Uterus (tissue), 4 donors: ENCODE data around the gene FNDC11. TPM values are rescaled to one million over a fixed set of nuclear protein-coding genes. Genes with fewer than 3 reads are reported as not detected.

Experiments used
- DNase-seq, 2 donors: peaks; one replicate each; pipeline ENCODE4 v3.0.0-alpha.2; 2019 to 2020
- H3K27ac ChIP-seq, 2 donors: fragments of 200-600 bp; sonication (generic); 1 replicate in 1 of 2; 2 replicates in 1 of 2; pipeline ENCODE4 v1.5.1; 2016 to 2018
- H3K27me3 ChIP-seq, 2 donors: fragments of 200-600 bp; sonication (generic); one replicate each; pipeline ENCODE4 v1.5.1; 2018 to 2019; ENCODE audit warnings: control low read depth in 1 of 2
- H3K36me3 ChIP-seq, 2 donors: fragments of 200-600 bp; sonication (generic); one replicate each; pipeline ENCODE4 v1.5.1; 2019; ENCODE audit warnings: control low read depth in 1 of 2
- H3K4me1 ChIP-seq, 2 donors: fragments of 200-600 bp; sonication (generic); one replicate each; pipeline ENCODE4 v1.5.1; 2018 to 2019; ENCODE audit warnings: control low read depth in 1 of 2
- H3K4me3 ChIP-seq, 2 donors: fragments of 200-600 bp; sonication (generic); 1 replicate in 1 of 2; 2 replicates in 1 of 2; pipeline ENCODE4 v1.5.1; 2018 to 2019; ENCODE audit warnings: mild to moderate bottlenecking in 1 of 2
- H3K9me3 ChIP-seq, 2 donors: fragments of 200-600 bp; sonication (generic); one replicate each; pipeline ENCODE4 v1.5.1; 2019; ENCODE audit warnings: control low read depth in 1 of 2
- POLR2A ChIP-seq, 2 donors: fragments of 450-650 bp; IDR thresholded peaks; one replicate each; pipeline ENCODE4 v1.6.1; 2016; ENCODE audit warnings: antibody characterized with exemption in 2 of 2, mild to moderate bottlenecking in 1 of 2, moderate library complexity in 1 of 2
- intact Hi-C: fragments of 100-400 bp; cut with DNase I; formaldehyde crosslinking; loops from one replicate; pipeline ENCODE4 v1.15.1; 2023; ENCODE audit warnings: low total_unique reads
- total RNA-seq, 4 donors: library from RNA; depleted of rRNA in 3 of 4; stranded (reverse); fragments of >200 nt in 3 of 4; gene quantifications; one replicate each; pipeline versions ENCODE4 v1.1.0 to v1.2.4, GENCODE V29; 2014 to 2023
- TF ChIP-seq, protein P1 (sequence below), 4 experiments: fragments of 200-600 bp in 2 of 4; fragments of 450-650 bp in 2 of 4; sonication (generic) in 2 of 4; IDR thresholded peaks; one replicate each; pipeline ENCODE4 v1.5.1; 2016 to 2019; ENCODE audit warnings: antibody characterized with exemption in 4 of 4, mild to moderate bottlenecking in 2 of 4, moderate library complexity in 1 of 4
- donor health status: DM: yes; HTN: yes; CAD: no.

FNDC11 gene
- total RNA-seq, 4 donors from 2014 or later, result 0.34 to 0.69 TPM; not detected in 2

- DNase-seq, result peak; percentile 64 to 79
- Histone ChIP-seq H3K9me3 (no peaks in the 10 kb centered on the region), H3K4me3 (no peak overlapping the region), H3K27me3 (peaks cover 11 to 12% of the 10 kb centered on the region in 2 donors), H3K4me1 (no peaks in the 10 kb centered on the region), H3K36me3 (no peaks in the 10 kb centered on the region), H3K27ac (no peak overlapping the region)
- TF ChIP-seq POLR2A (IDR thresholded peaks at IDR 0.05), result peak in 1 of 2 donors; percentile 18
- TF ChIP-seq, protein P1, sequence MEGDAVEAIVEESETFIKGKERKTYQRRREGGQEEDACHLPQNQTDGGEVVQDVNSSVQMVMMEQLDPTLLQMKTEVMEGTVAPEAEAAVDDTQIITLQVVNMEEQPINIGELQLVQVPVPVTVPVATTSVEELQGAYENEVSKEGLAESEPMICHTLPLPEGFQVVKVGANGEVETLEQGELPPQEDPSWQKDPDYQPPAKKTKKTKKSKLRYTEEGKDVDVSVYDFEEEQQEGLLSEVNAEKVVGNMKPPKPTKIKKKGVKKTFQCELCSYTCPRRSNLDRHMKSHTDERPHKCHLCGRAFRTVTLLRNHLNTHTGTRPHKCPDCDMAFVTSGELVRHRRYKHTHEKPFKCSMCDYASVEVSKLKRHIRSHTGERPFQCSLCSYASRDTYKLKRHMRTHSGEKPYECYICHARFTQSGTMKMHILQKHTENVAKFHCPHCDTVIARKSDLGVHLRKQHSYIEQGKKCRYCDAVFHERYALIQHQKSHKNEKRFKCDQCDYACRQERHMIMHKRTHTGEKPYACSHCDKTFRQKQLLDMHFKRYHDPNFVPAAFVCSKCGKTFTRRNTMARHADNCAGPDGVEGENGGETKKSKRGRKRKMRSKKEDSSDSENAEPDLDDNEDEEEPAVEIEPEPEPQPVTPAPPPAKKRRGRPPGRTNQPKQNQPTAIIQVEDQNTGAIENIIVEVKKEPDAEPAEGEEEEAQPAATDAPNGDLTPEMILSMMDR (IDR thresholded peaks at IDR 0.05), result peak; percentile 92 to 97 (median 94)
- intact Hi-C loops, result loop anchor here (2.0 kb wide), 1 partner anchor 435 kb away; no protein-coding TSS in a partner anchor
These were observed 16.3 kb upstream of the FNDC11 start for GRCh38 chr20:63537525-63538203.

DNA sequence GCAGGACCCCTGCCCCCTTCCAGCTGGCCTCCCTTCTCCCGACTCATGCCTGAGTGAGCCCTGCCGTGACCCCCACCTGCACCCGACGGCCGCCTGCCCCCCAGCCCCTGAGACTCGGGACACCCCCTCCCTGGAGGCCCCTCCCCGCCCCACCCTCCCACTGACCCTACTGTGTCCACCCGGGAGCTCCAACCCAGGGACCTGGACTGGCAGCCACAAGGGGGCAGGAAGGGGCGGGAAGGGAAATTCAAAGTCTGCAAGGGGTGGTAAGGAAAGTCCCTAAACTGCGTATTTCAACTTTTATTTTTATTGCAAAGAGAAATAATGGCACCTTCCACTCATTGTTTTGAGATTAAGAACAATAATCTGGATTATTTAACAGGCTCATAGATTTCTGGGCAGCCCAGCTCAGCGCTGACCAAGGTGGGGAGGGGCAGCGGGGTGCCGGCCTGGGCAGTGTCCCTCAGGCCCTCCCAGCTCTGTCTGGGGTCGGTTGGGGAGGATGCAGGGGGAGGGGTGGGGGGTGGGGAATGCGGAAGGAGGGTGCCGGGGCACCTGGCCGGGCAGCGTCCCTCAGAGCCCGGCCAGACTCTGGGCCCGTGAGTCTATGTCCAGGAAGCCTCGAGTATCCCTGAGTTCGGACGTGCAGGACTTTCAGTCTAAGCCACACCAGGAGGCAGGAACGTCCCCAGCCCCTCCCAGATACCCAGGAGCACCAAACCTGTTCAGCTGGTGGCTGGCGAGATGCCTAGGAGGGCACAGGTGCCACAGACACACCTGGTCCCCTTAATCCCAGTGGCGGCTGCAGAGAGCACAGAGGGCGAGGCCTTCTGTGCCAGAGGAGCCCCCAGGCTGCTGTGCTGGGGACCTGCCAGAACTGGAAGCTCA, 15.5 kb upstream of the FNDC11 start:
- no peak for DNase-seq
- peaks cover 11 to 12% of the 10 kb centered on the region in 2 donors for H3K27me3 ChIP-seq
- no peak for TF ChIP-seq POLR2A (IDR thresholded peaks at IDR 0.05)
- TF ChIP-seq, protein P1 (IDR thresholded peaks at IDR 0.05), result no peak
- H3K27ac ChIP-seq, result no peak overlapping the region
- H3K4me1 ChIP-seq, result no peaks in the 10 kb centered on the region
- no peaks in the 10 kb centered on the region for H3K36me3 ChIP-seq
- H3K9me3 ChIP-seq, result no peaks in the 10 kb centered on the region
- H3K4me3 ChIP-seq, result no peak overlapping the region
- intact Hi-C loops, result loop anchor here (2.0 kb wide), 1 partner anchor 434 kb away; no protein-coding TSS in a partner anchor

DNA sequence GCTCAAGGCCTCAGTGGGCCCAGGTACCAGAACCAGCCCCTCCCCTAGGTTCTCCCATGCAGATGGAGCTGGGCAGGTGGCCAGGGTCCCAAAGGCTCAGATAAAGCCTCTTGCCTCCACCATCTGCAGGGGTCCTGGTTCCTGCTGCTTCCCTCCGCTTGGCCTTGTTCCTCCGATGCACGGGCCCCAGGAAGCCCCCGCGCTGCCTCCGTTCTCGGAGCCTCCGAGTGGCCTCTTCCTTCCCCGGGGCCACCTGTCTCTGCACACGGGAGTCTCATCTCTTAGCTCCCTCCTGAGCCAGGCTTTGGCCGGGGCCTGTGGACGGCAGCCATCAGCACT, 14.9 kb upstream of the FNDC11 start:
- H3K27ac ChIP-seq, result no peak overlapping the region
- no peak for TF ChIP-seq POLR2A (IDR thresholded peaks at IDR 0.05)
- TF ChIP-seq, protein P1 (IDR thresholded peaks at IDR 0.05), result no peak
- peaks cover 11 to 12% of the 10 kb centered on the region in 2 donors for H3K27me3 ChIP-seq
- H3K36me3 ChIP-seq, result no peaks in the 10 kb centered on the region
- no peaks in the 10 kb centered on the region for H3K9me3 ChIP-seq
- H3K4me1 ChIP-seq, result no peaks in the 10 kb centered on the region
- intact Hi-C loops, result loop anchor here (2.0 kb wide), 1 partner anchor 434 kb away; no protein-coding TSS in a partner anchor
- DNase-seq, result no peak
- H3K4me3 ChIP-seq, result no peak overlapping the region

- intact Hi-C loops, result loop anchor here (2.0 kb wide), 1 partner anchor 433 kb away; no protein-coding TSS in a partner anchor
- DNase-seq, result no peak
- H3K9me3 ChIP-seq, result no peaks in the 10 kb centered on the region
These were observed 14.3 kb upstream of the FNDC11 start for GRCh38 chr20:63539441-63540370.

More at GRCh38 chr20:63539441-63540370, 14.3 kb upstream of the FNDC11 start:
- no peak overlapping the region for H3K4me3 ChIP-seq
- H3K36me3 ChIP-seq, result no peaks in the 10 kb centered on the region
- no peaks in the 10 kb centered on the region for H3K4me1 ChIP-seq
- H3K27me3 ChIP-seq, result peaks cover 7 to 12% of the 10 kb centered on the region in 2 donors
- H3K27ac ChIP-seq, result no peak overlapping the region
- TF ChIP-seq POLR2A (IDR thresholded peaks at IDR 0.05), result no peak
- TF ChIP-seq, protein P1 (IDR thresholded peaks at IDR 0.05), result no peak
